ENCODE measurements around the gene TDRD9.

The TDRD9 gene

GRCh38 chr14:103997391-103997790 is 69.1 kb downstream of the TDRD9 start:
- no peak for DNase-seq

- no peak for DNase-seq
These were observed 69.8 kb downstream of the TDRD9 start for GRCh38 chr14:103998027-103998426.

- no peak for DNase-seq
These were observed 71.7 kb downstream of the TDRD9 start for GRCh38 chr14:103999795-104000440.

- no peak for DNase-seq
These were observed 72.7 kb downstream of the TDRD9 start for GRCh38 chr14:104001003-104001402.

GRCh38 chr14:104003616-104004015 is 75.4 kb downstream of the TDRD9 start:
- DNase-seq: no peak

GRCh38 chr14:104004849-104005248 is 76.6 kb downstream of the TDRD9 start:
- no peak for DNase-seq

GRCh38 chr14:104005489-104005888 is 77.2 kb downstream of the TDRD9 start:
- no peak for DNase-seq

- no peak for DNase-seq
These were observed 78.9 kb downstream of the TDRD9 start for GRCh38 chr14:104007121-104007520.

- DNase-seq: no peak
These were observed 81.0 kb downstream of the TDRD9 start for GRCh38 chr14:104009297-104009696.

GRCh38 chr14:104011824-104012517 is 83.7 kb downstream of the TDRD9 start:
- no peak for DNase-seq

GRCh38 chr14:104014764-104015163 is 86.5 kb downstream of the TDRD9 start:
- no peak for DNase-seq

GRCh38 chr14:104016873-104017650 is 88.8 kb downstream of the TDRD9 start:
- DNase-seq: no peak

- no peak for DNase-seq
These were observed 90.8 kb downstream of the TDRD9 start for GRCh38 chr14:104019029-104019428.

- DNase-seq: no peak
These were observed 91.5 kb downstream of the TDRD9 start for GRCh38 chr14:104019806-104020205.

- DNase-seq: no peak
These were observed 92.2 kb downstream of the TDRD9 start for GRCh38 chr14:104020471-104020870.

- DNase-seq: no peak
These were observed 95.2 kb downstream of the TDRD9 start for GRCh38 chr14:104023325-104024055.

GRCh38 chr14:104025534-104025933 is 97.3 kb downstream of the TDRD9 start:
- DNase-seq: no peak

GRCh38 chr14:104026024-104026423 is 97.8 kb downstream of the TDRD9 start:
- DNase-seq: no peak

GRCh38 chr14:104030958-104031357 is 102.7 kb downstream of the TDRD9 start:
- no peak for DNase-seq

GRCh38 chr14:104031384-104031783 is 103.1 kb downstream of the TDRD9 start:
- DNase-seq: peak; percentile 3

- DNase-seq: no peak
These were observed 106.9 kb downstream of the TDRD9 start for GRCh38 chr14:104034976-104035699.

- DNase-seq: no peak
These were observed 108.0 kb downstream of the TDRD9 start for GRCh38 chr14:104036212-104036611.
